HG03139 (cell line): ENCODE data around the gene U2AF2.

Source experiments
- ATAC-seq: cut with Tn5 transposase; IDR thresholded peaks from one replicate; pipeline ENCODE4 v1.9.1; 2021; ENCODE audit not compliant: unreplicated experiment

Gene U2AF2

GRCh38 chr19:55654323-55654867, 440 bp upstream of the U2AF2 start:
- ATAC-seq: peak; percentile 58

GRCh38 chr19:55655648-55656040, 809 bp downstream of the U2AF2 start:
- no peak for ATAC-seq

GRCh38 chr19:55656552-55656951, 1.7 kb downstream of the U2AF2 start:
- ATAC-seq: no peak

- ATAC-seq: no peak
These were observed 2.3 kb downstream of the U2AF2 start for GRCh38 chr19:55656988-55657747.

- no peak for ATAC-seq
These were observed 4.1 kb downstream of the U2AF2 start for GRCh38 chr19:55658846-55659459.

- no peak for ATAC-seq
These were observed 5.0 kb downstream of the U2AF2 start for GRCh38 chr19:55659822-55660221.

- ATAC-seq: no peak
These were observed 5.6 kb downstream of the U2AF2 start for GRCh38 chr19:55660404-55660803.

- ATAC-seq: no peak
These were observed 6.2 kb downstream of the U2AF2 start for GRCh38 chr19:55660991-55661390.

GRCh38 chr19:55661826-55662225, 7.0 kb downstream of the U2AF2 start:
- ATAC-seq: no peak

- ATAC-seq: no peak
These were observed 9.2 kb downstream of the U2AF2 start for GRCh38 chr19:55663846-55664536.

- no peak for ATAC-seq
These were observed 11.6 kb downstream of the U2AF2 start for GRCh38 chr19:55666343-55667005.

GRCh38 chr19:55667006-55667381, 12.2 kb downstream of the U2AF2 start:
- ATAC-seq: no peak

GRCh38 chr19:55667511-55667910, 12.7 kb downstream of the U2AF2 start:
- no peak for ATAC-seq

GRCh38 chr19:55667958-55668357, 13.1 kb downstream of the U2AF2 start:
- no peak for ATAC-seq

GRCh38 chr19:55668603-55669348, 13.9 kb downstream of the U2AF2 start:
- ATAC-seq: no peak

GRCh38 chr19:55669418-55670279, 14.8 kb downstream of the U2AF2 start:
- no peak for ATAC-seq

GRCh38 chr19:55670280-55671053, 15.6 kb downstream of the U2AF2 start:
- no peak for ATAC-seq

- ATAC-seq: no peak
These were observed 16.2 kb downstream of the U2AF2 start for GRCh38 chr19:55671054-55671378.

- no peak for ATAC-seq
These were observed 17.6 kb downstream of the U2AF2 start for GRCh38 chr19:55672418-55672817.
